GM18508 (cell line): ENCODE results near the gene TM4SF5.

Experiments
- ATAC-seq: cut with Tn5 transposase; IDR thresholded peaks from one replicate; pipeline ENCODE4 v1.9.1; 2021; ENCODE audit warnings: moderate number of reproducible peaks; ENCODE audit not compliant: insufficient read depth, unreplicated experiment

Gene TM4SF5

DNA sequence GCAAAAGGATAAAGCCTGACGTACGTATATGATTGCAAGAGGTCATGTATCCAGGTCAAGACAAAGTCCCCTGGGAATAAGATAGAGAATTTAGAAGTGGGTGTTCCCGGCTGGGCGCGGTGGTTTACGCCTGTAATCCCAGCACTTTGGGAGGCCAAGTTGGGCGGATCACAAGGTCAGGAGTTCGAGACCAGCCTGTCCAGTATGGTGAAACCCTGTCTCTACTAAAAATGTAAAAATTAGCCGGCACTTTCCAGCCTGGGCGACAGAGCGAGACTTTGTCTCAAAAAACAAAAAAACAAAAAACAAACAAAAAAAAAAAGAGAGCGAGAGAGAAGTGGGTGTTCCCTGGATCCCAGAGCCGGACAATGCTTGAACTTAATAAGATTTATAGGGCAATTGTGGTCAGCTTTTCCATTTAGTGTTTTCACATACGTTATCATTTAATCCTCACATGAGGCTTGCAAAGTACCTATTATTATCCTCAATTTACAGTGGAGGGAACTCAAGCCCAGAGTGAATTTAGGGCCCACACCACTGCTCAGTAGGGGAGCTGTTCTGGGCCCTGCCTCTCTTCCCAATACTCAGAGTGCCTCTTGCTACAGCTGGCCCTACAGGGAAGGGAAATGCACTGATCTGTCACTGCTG is 16.6 kb downstream of the TM4SF5 start:
- ATAC-seq, result no peak

DNA sequence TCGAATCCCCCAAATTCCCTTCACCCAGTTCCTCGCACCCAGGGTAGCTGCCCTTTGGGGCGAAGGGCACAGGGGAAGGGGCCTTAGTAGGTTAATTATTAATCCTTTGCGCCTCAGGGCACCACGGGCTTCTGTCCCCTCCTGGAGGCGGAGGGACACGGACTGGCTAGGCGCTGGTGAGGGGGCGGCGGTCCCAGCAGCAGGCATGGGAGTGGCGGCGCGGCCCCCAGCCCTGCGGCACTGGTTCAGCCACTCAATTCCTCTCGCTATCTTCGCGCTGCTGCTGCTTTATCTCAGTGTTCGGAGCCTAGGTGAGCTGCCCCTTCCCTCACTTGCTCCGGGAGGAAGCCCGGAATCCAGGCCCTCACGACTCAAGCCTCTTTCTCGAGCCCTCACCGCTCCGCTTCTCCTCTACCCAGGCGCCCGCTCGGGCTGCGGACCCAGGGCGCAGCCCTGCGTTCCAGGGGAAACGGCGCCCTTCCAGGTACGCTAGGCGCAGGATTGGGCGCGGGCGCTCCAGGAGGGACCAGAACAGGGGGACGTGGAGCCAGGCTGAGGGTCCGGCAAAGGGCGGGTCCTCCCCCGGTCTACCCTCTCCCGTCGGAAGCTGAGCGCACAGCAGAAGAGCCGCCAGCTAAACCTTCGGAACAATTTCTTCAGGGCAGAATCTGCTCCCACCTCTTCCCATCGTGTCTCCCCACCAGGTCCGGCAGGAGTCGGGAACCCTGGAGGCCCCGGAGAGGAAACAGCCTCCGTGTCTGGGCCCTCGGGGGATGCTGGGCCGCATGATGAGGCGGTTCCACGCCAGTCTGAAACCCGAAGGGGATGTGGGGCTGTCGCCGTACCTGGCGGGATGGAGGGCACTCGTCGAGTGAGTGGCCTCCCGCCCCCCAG is 17.4 kb downstream of the TM4SF5 start, which contains the start of gene GLTPD2:
GLTPD2 (plus strand) TSS at position 158 of the 894 bp plus-strand sequence; CDS start at position 206, 48 bp downstream.
- ATAC-seq, result no peak

DNA sequence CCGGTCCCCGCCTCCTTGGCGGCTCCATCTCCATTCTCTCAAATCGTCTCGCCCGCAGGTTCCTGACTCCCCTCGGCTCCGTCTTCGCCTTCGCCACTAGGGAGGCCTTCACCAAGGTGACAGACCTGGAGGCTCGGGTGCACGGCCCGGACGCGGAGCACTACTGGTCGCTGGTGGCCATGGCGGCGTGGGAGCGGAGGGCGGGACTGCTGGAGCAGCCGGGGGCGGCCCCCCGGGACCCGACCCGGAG is 17.9 kb downstream of the TM4SF5 start:
- no peak for ATAC-seq

- no peak for ATAC-seq
These were observed 18.4 kb downstream of the TM4SF5 start for GRCh38 chr17:4789951-4790704.

GRCh38 chr17:4790705-4791088 is 19.0 kb downstream of the TM4SF5 start:
- ATAC-seq, result no peak

- ATAC-seq, result no peak
These were observed 23.5 kb downstream of the TM4SF5 start for GRCh38 chr17:4795168-4795567.

DNA sequence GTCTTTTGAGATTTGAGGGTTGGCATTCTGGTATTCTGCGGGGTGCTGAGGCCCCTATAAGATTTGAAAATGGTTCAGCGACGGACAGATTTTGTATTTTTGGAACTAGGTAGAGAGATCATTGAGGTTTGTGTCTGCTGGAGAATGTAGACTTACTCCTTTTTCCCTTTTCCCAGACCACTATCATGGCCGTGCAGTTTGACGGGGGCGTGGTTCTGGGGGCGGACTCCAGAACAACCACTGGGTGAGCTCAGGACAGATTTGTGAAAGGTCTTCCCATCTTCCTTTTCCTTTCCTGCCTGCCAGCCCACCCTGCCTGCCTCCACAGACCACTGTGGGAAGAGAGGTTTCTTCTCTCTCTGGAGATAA is 24.9 kb downstream of the TM4SF5 start:
- no peak for ATAC-seq

DNA sequence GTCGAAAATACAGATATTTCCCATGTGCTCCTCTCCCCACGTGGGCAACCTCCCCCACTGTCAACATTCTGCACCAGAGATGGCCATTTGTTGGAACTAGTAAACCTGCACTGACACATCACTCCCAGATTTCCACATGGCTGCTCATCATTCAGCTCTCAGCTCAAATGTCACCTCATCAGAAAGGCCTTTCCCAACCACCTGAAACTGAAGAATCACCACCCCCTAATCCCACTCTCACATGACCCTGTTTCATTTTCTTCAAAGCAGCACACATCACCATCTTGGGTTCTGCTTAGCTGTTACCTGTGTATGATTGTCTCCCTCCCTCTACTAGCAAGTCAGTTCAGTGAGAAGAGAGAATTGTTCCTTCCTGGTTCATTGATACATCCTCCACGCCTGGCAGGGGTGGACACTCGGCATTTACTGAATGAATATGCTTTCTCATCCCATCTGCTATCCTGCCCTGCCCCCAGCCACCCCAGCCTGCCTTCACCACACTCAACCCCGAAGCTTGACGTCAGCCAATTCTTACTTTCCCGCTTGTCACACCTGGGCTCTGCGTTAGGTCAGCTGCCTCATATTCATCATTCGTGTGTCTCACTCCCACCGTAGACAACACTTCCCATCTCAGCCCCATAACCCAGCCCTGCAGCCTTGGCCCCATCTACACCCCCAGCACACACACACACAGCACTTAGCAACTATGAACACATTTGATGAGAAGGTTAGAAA is 28.9 kb downstream of the TM4SF5 start:
- no peak for ATAC-seq

- ATAC-seq, result no peak
These were observed 30.5 kb downstream of the TM4SF5 start, which contains the start of gene C17orf114 for GRCh38 chr17:4802228-4802627. Gene C17orf114 (minus strand): TSS chr17:4802328.

DNA sequence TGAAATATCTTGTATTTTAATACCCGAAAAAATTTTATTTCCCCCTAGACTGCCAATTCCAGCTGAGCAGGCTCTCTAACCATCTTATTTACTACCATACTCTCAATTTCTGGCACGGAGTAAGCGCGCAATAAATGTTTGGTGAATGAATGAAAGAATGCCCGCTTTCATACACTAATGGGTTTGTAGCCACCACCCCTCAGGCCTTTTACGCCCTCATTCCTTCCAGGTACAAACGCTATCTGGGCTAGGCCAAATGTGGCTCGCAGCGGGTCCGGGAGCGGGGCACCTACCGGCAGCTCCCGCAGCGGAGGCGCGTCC is 34.7 kb downstream of the TM4SF5 start:
- ATAC-seq, result no peak

- ATAC-seq, result no peak
These were observed 35.3 kb downstream of the TM4SF5 start, which contains the start of gene PLD2 for GRCh38 chr17:4806777-4807604. Gene PLD2 (plus strand): TSS chr17:4807152. CDS start chr17:4807773, 621 bp downstream.

GRCh38 chr17:4807605-4808377 is 36.1 kb downstream of the TM4SF5 start:
- ATAC-seq, result no peak

GRCh38 chr17:4808378-4808767 is 36.7 kb downstream of the TM4SF5 start:
- ATAC-seq, result no peak

DNA sequence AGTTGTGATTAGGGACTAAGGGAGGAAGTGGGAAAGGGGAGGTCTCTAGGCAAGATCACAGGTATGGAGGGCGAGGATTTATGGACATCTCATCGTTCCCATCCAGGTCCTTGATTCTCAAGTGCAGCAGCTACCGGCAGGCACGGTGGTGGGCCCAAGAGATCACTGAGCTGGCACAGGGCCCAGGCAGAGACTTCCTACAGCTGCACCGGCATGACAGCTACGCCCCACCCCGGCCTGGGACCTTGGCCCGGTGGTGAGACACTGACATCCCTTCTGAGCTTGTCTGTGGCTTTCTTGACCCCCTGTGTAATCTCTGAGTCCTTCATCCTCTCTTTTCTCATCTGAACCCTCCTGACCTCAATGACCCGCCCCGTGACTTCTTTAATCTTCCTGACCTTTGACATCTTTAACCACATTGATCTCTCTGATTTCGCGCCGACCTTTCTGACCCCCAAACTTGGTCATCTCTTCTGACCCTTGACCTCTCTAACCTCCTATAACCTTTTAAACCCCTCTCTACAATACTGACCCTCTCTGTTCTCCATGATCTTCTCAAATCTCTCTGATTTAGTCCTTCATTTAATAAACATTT is 39.1 kb downstream of the TM4SF5 start:
- no peak for ATAC-seq

- ATAC-seq, result no peak
These were observed 39.8 kb downstream of the TM4SF5 start for GRCh38 chr17:4811471-4811870.

GRCh38 chr17:4812690-4813089 is 41.0 kb downstream of the TM4SF5 start:
- ATAC-seq, result no peak

GRCh38 chr17:4815043-4815675 is 43.5 kb downstream of the TM4SF5 start:
- ATAC-seq, result no peak

DNA sequence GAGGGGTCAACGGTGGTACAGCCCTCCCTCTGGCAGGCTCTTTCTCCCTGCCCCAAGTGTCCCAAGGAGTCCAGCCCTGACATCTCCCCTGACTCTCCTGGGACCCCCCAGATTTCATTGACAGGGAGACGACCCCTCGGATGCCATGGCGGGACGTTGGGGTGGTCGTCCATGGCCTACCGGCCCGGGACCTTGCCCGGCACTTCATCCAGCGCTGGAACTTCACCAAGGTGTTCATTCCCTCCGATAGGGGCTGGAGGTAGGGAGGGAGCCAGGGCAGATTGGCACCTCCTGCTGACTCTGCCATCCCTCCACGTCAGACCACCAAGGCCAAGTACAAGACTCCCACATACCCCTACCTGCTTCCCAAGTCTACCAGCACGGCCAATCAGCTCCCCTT is 45.1 kb downstream of the TM4SF5 start:
- ATAC-seq, result no peak
